HG03064 (cell line): ENCODE data around the gene FJX1.

Experiments used
- ATAC-seq: cut with Tn5 transposase; IDR thresholded peaks from one replicate; pipeline ENCODE4 v1.9.1; 2021; ENCODE audit warnings: low read depth; ENCODE audit not compliant: unreplicated experiment

The FJX1 gene

GRCh38 chr11:35605706-35606105 lies 12.6 kb upstream of the FJX1 start:
- ATAC-seq, result no peak

GRCh38 chr11:35606206-35606605 lies 12.1 kb upstream of the FJX1 start:
- no peak for ATAC-seq

- no peak for ATAC-seq
Observed at GRCh38 chr11:35608502-35608901, 9.8 kb upstream of the FJX1 start.

- ATAC-seq, result no peak
Observed at GRCh38 chr11:35609656-35610055, 8.6 kb upstream of the FJX1 start.

GRCh38 chr11:35610631-35611030 lies 7.6 kb upstream of the FJX1 start:
- no peak for ATAC-seq

- ATAC-seq, result no peak
Observed at GRCh38 chr11:35611741-35612140, 6.5 kb upstream of the FJX1 start.

GRCh38 chr11:35614939-35615569 lies 3.2 kb upstream of the FJX1 start:
- no peak for ATAC-seq

- ATAC-seq, result no peak
Observed at GRCh38 chr11:35615921-35616900, 2.0 kb upstream of the FJX1 start.

GRCh38 chr11:35617316-35617686 lies 959 bp upstream of the FJX1 start:
- ATAC-seq, result no peak

- peak; percentile 56 for ATAC-seq
Observed at GRCh38 chr11:35618497-35619115, 346 bp downstream of the FJX1 start.

GRCh38 chr11:35619116-35619854 lies 1.0 kb downstream of the FJX1 start:
- peak; percentile 22 for ATAC-seq

GRCh38 chr11:35619855-35620640 lies 1.8 kb downstream of the FJX1 start:
- no peak for ATAC-seq

- no peak for ATAC-seq
Observed at GRCh38 chr11:35620795-35621194, 2.5 kb downstream of the FJX1 start.

GRCh38 chr11:35621620-35622019 lies 3.4 kb downstream of the FJX1 start:
- no peak for ATAC-seq

- no peak for ATAC-seq
Observed at GRCh38 chr11:35622070-35622469, 3.8 kb downstream of the FJX1 start.

- ATAC-seq, result no peak
Observed at GRCh38 chr11:35623621-35624168, 5.4 kb downstream of the FJX1 start.

- no peak for ATAC-seq
Observed at GRCh38 chr11:35624316-35624715, 6.1 kb downstream of the FJX1 start.

GRCh38 chr11:35624781-35625180 lies 6.5 kb downstream of the FJX1 start:
- no peak for ATAC-seq

- no peak for ATAC-seq
Observed at GRCh38 chr11:35626501-35626900, 8.2 kb downstream of the FJX1 start.

- ATAC-seq, result no peak
Observed at GRCh38 chr11:35629511-35629910, 11.3 kb downstream of the FJX1 start.
